Measurements from ENCODE around the gene RNF208.

DNA sequence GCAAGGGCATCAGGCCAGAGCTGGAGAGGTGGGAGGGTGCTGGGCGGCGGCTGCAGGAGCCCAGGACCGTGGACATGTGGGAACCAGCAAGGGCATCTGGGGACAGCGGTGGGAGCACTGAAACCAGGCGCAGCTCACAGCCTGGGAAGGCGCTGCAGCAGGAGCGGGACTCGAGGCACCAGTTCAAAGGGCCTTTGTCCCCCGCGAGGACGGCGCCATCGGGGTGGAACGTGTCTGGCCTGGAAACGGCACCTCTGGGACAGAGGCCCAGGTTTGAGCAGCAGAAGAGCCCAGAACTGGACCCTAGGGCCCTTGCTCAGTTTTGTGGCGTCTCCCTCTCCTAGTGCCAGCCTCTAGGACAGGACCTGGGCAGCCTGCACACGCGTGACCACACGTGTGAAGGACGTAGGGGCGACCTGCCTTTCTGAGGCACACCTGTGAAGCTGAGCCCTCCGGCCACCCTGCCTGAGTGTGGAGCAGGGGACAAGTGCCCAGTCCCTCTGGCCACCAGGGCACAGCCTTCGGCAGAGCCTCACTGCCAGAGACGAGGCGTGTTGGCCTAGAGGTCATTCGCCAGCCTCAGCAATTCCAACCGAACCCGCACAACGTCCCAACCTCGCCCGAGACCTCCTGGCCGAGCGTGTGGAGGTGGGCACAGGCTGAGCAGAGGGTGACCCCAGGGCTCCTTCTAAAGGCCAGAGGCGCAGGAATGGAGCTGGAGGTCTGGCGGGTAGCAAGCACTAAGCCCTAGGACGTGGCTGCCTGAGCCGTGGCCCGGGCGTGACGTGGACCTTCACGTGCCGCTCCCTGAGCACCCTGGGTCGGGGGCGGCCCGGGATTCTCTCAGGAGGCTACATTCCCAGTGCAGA, 48.0 kb downstream of the RNF208 start:
- TF ChIP-seq, protein P1, sequence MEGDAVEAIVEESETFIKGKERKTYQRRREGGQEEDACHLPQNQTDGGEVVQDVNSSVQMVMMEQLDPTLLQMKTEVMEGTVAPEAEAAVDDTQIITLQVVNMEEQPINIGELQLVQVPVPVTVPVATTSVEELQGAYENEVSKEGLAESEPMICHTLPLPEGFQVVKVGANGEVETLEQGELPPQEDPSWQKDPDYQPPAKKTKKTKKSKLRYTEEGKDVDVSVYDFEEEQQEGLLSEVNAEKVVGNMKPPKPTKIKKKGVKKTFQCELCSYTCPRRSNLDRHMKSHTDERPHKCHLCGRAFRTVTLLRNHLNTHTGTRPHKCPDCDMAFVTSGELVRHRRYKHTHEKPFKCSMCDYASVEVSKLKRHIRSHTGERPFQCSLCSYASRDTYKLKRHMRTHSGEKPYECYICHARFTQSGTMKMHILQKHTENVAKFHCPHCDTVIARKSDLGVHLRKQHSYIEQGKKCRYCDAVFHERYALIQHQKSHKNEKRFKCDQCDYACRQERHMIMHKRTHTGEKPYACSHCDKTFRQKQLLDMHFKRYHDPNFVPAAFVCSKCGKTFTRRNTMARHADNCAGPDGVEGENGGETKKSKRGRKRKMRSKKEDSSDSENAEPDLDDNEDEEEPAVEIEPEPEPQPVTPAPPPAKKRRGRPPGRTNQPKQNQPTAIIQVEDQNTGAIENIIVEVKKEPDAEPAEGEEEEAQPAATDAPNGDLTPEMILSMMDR (IDR thresholded peaks at IDR 0.05; ENCODE audit: extremely low read depth in 1 of 2, insufficient read depth in 1 of 2, low read depth in 1 of 2, low read length in 2 of 2): no peak
- no peak for TF ChIP-seq EZH2 (IDR thresholded peaks at IDR 0.05; ENCODE audit: borderline replicate concordance, low read depth, low read length, severe bottlenecking)
- no peak for TF ChIP-seq JUN (IDR thresholded peaks at IDR 0.05; ENCODE audit: borderline replicate concordance, insufficient read depth, insufficient read length, low read depth)

Data from endothelial cell of umbilical vein (primary cell).